Activated naive CD4-positive, alpha-beta T cell treated with anti-CD3 and anti-CD28 coated beads, Interleukin-2, amount 50 U/mL, for 72 hours (primary cell): ENCODE data around the gene EXOC6B. TPM values are rescaled to one million over a fixed set of nuclear protein-coding genes. Genes with fewer than 3 reads are reported as not detected.
"Not testable (repeated sequence)": the region's sequence is repeated elsewhere in the genome, so short reads cannot be mapped to it uniquely, and the experiment has no call there.

ENCODE experiments used
- ATAC-seq, 2 donors: fragments of 150-1000 bp; cut with Tn5 transposase; 2 replicates each; pipeline ENCODE4 v1.10.0; 2021; ENCODE audit warnings: mild to moderate bottlenecking in 2 of 2, moderate library complexity in 2 of 2
- DNase-seq, 2 donors: peaks; one replicate each; pipeline ENCODE4 v3.0.0; 2021 to 2022; ENCODE audit warnings: low spot score in 2 of 2
- H3K27ac Mint-ChIP-seq, 2 donors: one replicate each; pipeline ENCODE4 v1.8.0; 2022; ENCODE audit warnings: mild to moderate bottlenecking in 2 of 2, mixed read lengths in 2 of 2
- H3K36me3 Mint-ChIP-seq, 2 donors: one replicate each; pipeline ENCODE4 v1.8.0; 2022; ENCODE audit warnings: mixed read lengths in 2 of 2
- H3K9me3 Mint-ChIP-seq, 2 donors: one replicate each; pipeline ENCODE4 v1.8.0; 2022; ENCODE audit warnings: mixed read lengths in 2 of 2
- total RNA-seq, 2 donors: library from RNA; stranded (reverse); gene quantifications; one replicate each; pipeline ENCODE4 v1.2.3, GENCODE V29; 2022

The EXOC6B gene
- total RNA-seq, 2 donors from 2014 or later: 9.3 to 11.0 TPM

GRCh38 chr2:72685638-72686213 lies 140.1 kb downstream of the EXOC6B start:
- H3K36me3 Mint-ChIP-seq: no peaks in the 10 kb centered on the region
- no peak for DNase-seq
- H3K27ac Mint-ChIP-seq: no peak overlapping the region
- no peaks in the 10 kb centered on the region for H3K9me3 Mint-ChIP-seq
- no peak for ATAC-seq

DNA sequence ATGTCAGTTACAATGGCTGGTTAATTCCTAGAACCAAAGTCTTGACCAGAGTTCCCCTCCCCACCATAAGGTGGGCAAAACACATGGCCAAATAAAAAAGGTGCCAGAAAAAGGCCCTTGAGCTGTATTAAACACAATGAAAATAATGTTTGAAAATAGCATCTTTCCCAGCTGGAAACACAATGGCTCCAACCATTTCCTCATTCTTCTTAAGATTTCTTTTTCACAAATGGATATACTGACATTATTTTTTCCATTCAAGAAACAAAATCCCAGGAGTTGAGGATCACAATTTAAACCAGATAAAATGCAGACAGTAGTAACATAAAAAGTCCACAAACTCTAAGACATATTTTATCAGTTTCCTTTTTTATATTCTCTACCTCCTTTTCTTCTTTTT lies 143.8 kb downstream of the EXOC6B start:
- Mint-ChIP-seq H3K27ac (no peak overlapping the region), H3K9me3 (no peaks in the 10 kb centered on the region), H3K36me3 (no peaks in the 10 kb centered on the region)
- ATAC-seq (no peak), DNase-seq (no peak)

DNA sequence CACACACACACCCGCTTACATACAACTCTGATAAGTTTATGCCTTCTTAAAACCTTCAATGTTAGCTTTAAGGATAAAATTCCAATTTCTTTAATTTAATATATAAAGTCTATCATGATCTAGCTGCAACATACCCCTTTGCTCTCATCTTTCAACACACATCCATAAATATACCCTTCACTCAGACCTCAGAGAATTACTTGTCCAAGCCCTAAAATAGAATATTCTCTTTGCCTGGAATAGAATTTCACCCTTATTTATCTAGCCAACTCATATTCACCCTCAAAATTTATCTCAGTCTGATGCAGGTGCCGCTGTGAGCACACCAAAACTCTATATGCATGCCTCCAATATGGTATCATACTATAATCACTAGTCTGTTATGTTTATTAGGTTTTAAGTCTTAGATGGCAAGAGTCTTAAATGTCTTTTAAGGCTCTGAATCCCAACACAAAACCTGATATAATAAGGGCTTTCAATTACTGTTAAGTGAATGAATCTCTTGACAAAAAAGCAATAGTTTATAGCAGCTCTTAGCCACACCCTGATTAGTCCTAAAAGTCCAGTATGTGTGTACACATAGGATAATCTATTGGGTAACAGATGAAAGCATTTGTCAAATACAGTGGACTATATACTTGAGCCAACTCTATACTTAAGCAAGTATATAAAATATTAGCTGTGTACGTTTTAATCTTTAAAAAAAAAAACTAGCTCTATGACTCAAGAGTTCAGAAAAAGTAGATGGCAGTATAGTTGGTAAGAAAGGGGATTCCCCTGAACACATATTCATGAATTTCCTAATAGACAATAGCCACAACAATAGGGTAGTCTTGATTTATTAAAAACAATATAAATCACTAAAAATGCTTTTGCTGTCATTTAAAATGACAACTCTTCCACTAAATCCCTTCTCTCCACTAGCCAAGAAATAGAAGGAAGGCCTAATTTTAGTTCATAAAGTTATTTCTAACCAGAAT lies 144.5 kb downstream of the EXOC6B start:
- ATAC-seq: no peak

DNA sequence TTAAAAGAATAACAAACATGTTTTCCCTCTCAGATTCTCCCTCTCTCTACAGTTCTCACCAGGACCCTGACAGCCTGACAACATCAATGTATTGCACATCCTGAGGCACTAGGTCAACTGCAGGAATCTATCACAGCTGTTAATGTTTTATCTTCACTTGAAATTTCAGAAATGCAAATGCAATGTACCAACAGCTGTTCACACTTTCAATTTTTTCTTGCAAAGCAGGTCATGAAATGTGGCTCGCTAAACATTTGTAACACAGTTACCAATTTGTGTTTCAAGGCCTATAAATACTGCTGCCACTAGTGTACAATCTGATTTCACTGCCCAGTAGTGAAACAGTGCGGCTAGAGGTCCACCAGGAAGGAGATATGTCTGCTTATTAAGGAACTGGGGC lies 147.8 kb downstream of the EXOC6B start:
- H3K9me3 Mint-ChIP-seq: no peaks in the 10 kb centered on the region
- DNase-seq: no peak
- no peak overlapping the region for H3K27ac Mint-ChIP-seq
- no peaks in the 10 kb centered on the region for H3K36me3 Mint-ChIP-seq
- ATAC-seq: no peak

More for the DNA sequence above, 144.5 kb downstream of the EXOC6B start:
- DNase-seq: no peak
- no peak overlapping the region for H3K27ac Mint-ChIP-seq
- no peaks in the 10 kb centered on the region for H3K36me3 Mint-ChIP-seq
- H3K9me3 Mint-ChIP-seq: no peaks in the 10 kb centered on the region

- DNase-seq (no peak), ATAC-seq (no peak)
- no peaks in the 10 kb centered on the region for H3K9me3 Mint-ChIP-seq
- no peak overlapping the region for H3K27ac Mint-ChIP-seq
- no peaks in the 10 kb centered on the region for H3K36me3 Mint-ChIP-seq
These were observed 149.3 kb downstream of the EXOC6B start for GRCh38 chr2:72676341-72677025.

DNA sequence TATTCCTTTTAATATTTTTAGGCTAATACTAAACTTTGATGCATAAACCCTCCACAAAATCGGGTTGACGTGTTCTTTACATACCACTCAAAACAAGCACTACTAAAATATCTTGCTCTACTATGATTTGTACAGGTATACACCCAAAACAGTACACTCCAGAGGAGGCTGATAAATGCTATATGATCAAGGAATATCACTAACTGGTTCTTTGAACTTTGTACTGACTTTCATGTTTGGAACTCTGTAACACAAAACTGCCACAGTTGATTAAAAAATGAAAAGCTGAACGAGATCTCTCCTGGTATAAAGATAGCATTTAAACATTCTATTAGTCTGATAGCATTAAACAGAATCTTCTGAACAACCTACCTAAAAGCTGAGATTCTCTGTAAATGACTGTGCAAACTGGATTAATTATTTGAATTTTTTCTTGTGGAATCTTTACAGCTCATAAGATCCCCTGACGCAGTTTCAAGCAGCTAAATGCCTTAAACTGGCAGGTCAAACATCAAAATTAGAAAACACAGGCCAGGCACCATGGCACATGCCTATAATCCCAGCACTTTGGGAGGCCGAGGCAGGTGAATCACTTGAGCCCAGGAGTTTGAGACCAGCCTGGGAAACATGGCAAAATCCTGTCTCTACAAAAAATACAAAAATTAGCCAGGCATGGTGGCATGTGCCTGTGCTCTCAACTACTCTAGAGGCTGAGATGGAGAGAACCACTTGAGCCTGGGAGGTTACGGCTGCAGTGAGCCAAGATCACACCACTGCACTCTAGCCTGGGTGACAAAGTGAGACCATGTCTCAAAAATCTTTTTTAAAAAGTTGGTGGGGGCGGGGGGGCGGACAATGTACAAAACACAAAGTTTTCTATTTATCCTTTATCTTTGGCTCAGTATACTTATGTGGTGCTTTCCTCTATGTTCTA lies 150.6 kb downstream of the EXOC6B start:
- ATAC-seq (no peak), DNase-seq (no peak)
- Mint-ChIP-seq H3K27ac (no peak overlapping the region), H3K9me3 (peaks cover 0 to 5% of the 10 kb centered on the region in 2 donors), H3K36me3 (peaks cover 0 to 9% of the 10 kb centered on the region in 2 donors)

- ATAC-seq (no peak), DNase-seq (no peak)
- H3K9me3 Mint-ChIP-seq: peaks cover 4 to 11% of the 10 kb centered on the region in 2 donors
- H3K27ac Mint-ChIP-seq: no peak overlapping the region
- H3K36me3 Mint-ChIP-seq: peaks cover 0 to 20% of the 10 kb centered on the region in 2 donors
These were observed 152.6 kb downstream of the EXOC6B start for GRCh38 chr2:72673279-72673678.

DNA sequence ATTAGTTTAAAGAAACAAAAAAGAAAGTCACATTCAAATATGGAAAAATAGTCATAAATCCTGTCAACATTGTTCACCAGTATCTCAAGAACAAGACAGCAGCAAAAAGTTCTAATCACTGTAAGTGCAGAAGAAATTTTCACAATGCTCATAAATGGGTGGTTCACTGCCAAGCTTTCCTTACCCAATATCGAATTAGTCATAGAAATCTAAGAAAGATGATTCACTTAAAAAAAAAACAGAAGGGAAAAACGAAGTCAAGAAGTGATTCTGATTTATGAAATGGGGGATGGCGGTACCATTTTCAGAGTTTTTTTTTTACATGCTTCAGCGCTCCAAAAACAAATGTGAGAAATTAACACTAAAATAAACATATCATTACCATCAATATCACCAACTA lies 156.7 kb downstream of the EXOC6B start:
- H3K27ac Mint-ChIP-seq: no peak overlapping the region
- peaks cover 15 to 53% of the 10 kb centered on the region in 2 donors for H3K36me3 Mint-ChIP-seq
- ATAC-seq (no peak), DNase-seq (no peak)
- H3K9me3 Mint-ChIP-seq: peaks cover 30% of the 10 kb centered on the region in 2 donors

DNA sequence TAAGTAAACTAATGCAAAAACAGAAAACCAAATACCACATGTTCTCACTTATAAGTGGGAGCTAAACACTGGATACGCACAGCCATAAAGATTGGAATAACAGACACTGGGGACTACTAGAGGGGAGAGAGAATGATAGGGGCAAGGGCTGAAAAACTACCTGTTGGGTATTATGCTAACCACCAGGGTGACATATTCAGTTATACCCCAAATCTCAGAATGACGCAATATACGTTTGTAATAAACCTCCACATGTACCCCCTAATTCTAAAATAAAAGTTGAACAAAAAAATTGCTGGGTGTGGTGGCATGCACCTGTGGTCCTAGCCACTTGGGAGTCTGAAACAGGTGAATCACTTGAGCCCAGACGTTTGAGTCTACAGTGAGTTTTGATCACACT lies 157.2 kb downstream of the EXOC6B start:
- Mint-ChIP-seq H3K9me3 (peaks cover 30% of the 10 kb centered on the region in 2 donors), H3K36me3 (peaks cover 15 to 53% of the 10 kb centered on the region in 2 donors), H3K27ac (no peak overlapping the region)
- DNase-seq (no peak), ATAC-seq (no peak)

DNA sequence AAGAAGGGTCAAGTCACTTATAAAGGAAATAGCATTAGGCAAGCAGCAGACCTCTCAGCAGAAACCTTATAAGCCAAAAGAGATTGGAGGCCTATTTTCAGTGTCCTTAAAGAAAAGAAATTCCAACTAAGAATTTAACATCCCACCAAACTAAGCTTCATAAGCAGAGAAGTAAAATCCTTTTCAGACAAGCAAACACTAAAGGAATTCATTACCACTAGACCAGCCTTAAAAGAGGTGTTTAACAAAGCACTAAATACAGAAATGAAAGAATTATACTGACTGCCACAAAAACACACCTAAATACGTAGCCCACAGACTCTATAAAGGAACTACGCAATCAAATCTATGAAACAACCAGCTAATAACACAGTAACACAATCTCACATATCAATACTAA lies 160.4 kb downstream of the EXOC6B start:
- no peak for DNase-seq
- H3K36me3 Mint-ChIP-seq: peaks cover 15 to 46% of the 10 kb centered on the region in 2 donors
- no peak overlapping the region for H3K27ac Mint-ChIP-seq
- no peak for ATAC-seq
- peaks cover 26 to 30% of the 10 kb centered on the region in 2 donors for H3K9me3 Mint-ChIP-seq

DNA sequence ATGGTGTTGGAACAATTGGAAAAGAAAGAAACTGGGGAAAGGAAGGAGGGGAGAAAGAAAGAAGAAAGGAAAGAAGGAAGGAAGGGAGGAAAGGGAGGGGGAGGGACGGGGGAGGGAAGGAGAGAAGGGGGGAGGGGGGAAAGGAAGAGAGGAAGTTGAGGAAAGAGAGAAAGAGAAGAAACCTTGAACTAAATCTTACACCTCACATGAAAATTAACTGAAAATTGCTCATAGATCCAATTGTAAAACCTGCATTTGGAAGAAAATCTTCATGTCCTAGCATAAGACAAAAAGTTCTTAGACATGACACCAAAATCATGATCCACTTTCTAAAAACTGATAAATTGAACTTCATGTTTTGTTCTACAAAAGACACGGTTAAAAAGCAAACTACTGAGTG lies 163.8 kb downstream of the EXOC6B start:
- DNase-seq (no peak), ATAC-seq (no peak)

GRCh38 chr2:72649810-72650209 lies 176.0 kb downstream of the EXOC6B start:
- DNase-seq (no peak), ATAC-seq (no peak)
- Mint-ChIP-seq H3K9me3 (peaks cover 18 to 20% of the 10 kb centered on the region in 2 donors), H3K27ac (no peak overlapping the region), H3K36me3 (peaks cover 25 to 32% of the 10 kb centered on the region in 2 donors)

More for the DNA sequence above, 163.8 kb downstream of the EXOC6B start:
- H3K36me3 Mint-ChIP-seq: peaks cover 9 to 21% of the 10 kb centered on the region in 2 donors
- H3K9me3 Mint-ChIP-seq: peaks cover 11 to 14% of the 10 kb centered on the region in 2 donors
- H3K27ac Mint-ChIP-seq: no peak overlapping the region

DNA sequence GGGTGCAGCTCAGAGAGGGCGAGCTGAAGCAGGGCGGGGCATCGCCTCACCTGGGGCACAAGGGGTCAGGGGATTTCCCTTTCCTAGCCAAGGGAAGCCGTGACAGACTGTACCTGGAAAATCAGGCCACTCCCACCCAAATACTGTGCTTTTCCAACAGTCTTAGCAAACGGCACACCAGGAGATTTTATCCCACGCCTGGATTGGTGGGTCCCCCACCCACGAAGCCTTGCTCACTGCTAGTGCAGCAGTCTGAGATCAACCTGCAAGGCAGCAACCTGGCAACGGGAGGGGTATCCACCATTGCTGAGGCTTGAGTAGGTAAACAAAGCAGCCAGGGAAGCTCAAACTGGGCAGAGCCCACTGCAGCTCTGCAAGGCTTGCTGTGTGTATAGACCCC lies 184.6 kb downstream of the EXOC6B start:
- Mint-ChIP-seq H3K36me3 (peaks cover 28 to 29% of the 10 kb centered on the region in 2 donors), H3K9me3 (peaks cover 18 to 23% of the 10 kb centered on the region in 2 donors)
- H3K27ac Mint-ChIP-seq, DNase-seq, ATAC-seq: not testable (repeated sequence)

DNA sequence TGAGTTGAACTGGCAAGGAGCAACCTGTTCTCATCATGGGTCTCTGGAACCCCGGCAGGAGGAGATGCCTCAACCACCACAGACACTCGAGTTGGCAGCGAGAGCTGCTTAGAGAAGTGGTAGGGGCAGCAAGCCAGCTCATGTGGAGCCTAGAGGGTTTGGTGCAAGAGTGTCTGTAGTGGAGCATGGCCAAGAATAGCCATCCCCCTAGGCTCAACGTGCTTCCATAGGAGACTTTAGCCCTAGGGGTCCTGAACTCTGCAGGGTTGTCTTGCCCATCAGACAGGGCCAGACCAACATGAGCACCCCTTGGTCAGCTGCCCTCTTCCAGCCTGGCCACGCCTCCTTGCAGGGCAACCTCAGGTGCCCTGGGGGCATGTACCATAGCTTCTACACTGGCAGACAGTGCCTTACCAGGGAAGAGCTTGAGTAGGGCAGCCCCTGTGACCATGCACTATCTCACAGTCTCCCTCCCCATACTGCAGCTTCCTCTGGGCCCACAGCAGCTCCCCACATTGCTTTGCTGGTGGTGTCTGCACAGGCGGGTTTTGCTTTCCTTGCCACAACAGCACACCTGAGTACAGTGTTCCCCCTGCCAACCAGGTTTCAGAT lies 187.1 kb downstream of the EXOC6B start:
- Mint-ChIP-seq H3K27ac (no peak overlapping the region), H3K36me3 (peaks cover 5 to 9% of the 10 kb centered on the region in 2 donors), H3K9me3 (peaks cover 0 to 6% of the 10 kb centered on the region in 2 donors)
- ATAC-seq: no peak
- no peak for DNase-seq

DNA sequence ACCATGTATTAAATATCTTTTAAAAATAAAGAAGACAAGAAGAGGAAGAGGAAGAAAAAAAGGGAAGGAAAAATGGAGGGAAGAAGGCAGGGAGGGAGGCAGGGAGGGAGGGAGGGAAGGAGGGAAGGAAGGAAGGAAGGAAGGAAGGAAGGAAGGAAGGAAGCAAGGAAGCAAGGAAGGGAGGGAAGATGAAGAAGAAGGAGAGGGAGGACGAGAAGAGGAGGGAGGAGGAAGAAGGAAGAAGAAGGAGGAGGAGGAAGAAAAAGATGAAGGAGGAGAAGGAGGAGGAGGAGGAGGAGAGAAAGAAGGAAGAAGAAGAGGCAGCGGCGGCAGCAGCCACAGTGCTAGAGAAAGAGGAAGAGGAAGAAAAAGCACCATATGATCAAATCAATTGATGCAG lies 189.6 kb downstream of the EXOC6B start:
- H3K27ac Mint-ChIP-seq: no peak overlapping the region
- no peak for DNase-seq
- H3K36me3 Mint-ChIP-seq: peaks cover 0 to 9% of the 10 kb centered on the region in 2 donors

DNA sequence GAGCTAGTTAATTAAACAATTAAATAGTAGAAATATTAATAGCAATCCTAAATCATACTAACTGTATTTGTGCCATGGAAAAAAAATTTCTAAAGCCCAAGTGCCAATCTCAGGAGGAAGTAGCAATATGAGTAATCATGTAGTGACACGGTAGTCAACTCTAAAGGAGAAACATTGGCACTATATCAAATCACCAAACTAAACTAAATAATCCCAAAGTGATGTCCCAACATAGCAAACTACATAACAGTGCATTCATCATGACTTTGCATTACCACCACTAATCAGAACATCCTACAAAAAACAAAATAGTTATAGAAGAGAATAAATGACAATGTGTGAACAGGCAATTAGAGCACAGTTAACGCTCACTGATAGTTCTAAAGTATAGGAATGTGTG lies 195.1 kb downstream of the EXOC6B start:
- DNase-seq: no peak
- Mint-ChIP-seq H3K36me3 (no peaks in the 10 kb centered on the region), H3K9me3 (no peaks in the 10 kb centered on the region), H3K27ac (no peak overlapping the region)
- no peak for ATAC-seq

More for the DNA sequence above, 189.6 kb downstream of the EXOC6B start:
- peaks cover 0 to 6% of the 10 kb centered on the region in 2 donors for H3K9me3 Mint-ChIP-seq
- ATAC-seq: no peak
